Thoracic aorta (tissue), 2 donors: ENCODE results near the gene GSDME. TPM values are rescaled to one million over a fixed set of nuclear protein-coding genes. Genes with fewer than 3 reads are reported as not detected.

Experiments
- ATAC-seq: fragments of 150-250 bp; one replicate; pipeline ENCODE4 v1.8.0; 2017; ENCODE audit warnings: low read depth; ENCODE audit not compliant: insufficient number of reproducible peaks, low FRiP score
- DNase-seq: peaks from one replicate; pipeline ENCODE4 v3.0.0-alpha.2; 2020; ENCODE audit warnings: low spot score
- H3K27ac ChIP-seq, 2 donors: fragments of 200-600 bp; sonication (generic); 1 replicate in 1 of 2; 2 replicates in 1 of 2; pipeline ENCODE4 v1.5.1; 2016; ENCODE audit warnings: mild to moderate bottlenecking in 2 of 2, moderate library complexity in 2 of 2
- H3K27me3 ChIP-seq: fragments of 200-600 bp; sonication (generic); replicated peaks from 2 replicates; pipeline ENCODE4 v1.6.0; 2016; ENCODE audit warnings: mild to moderate bottlenecking; ENCODE audit not compliant: insufficient read depth
- H3K36me3 ChIP-seq: fragments of 200-600 bp; sonication (generic); one replicate; pipeline ENCODE4 v1.5.1; 2016
- H3K4me1 ChIP-seq, 2 donors: fragments of 200-600 bp; sonication (generic); 1 replicate in 1 of 2; 2 replicates in 1 of 2; pipeline versions ENCODE4 v1.5.1 to v1.6.0; 2016; ENCODE audit warnings: low read depth in 2 of 2, mild to moderate bottlenecking in 1 of 2; ENCODE audit not compliant: control insufficient read depth in 1 of 2
- H3K4me3 ChIP-seq: fragments of 200-600 bp; sonication (generic); 2 replicates; pipeline ENCODE4 v1.5.1; 2016; ENCODE audit warnings: mild to moderate bottlenecking
- H3K9me3 ChIP-seq: fragments of 200-600 bp; sonication (generic); 2 replicates; pipeline ENCODE4 v1.5.1; 2016
- total RNA-seq, 2 donors: library from RNA; depleted of rRNA; stranded (reverse); fragments of >200 nt; gene quantifications; one replicate each; pipeline versions ENCODE4 v1.1.0 to v1.2.3, GENCODE V29; 2016
- TF ChIP-seq, protein P1 (sequence below): fragments of 200-600 bp; sonication (generic); IDR thresholded peaks from one replicate; pipeline ENCODE4 v1.5.1; 2019; ENCODE audit warnings: antibody characterized with exemption

Gene GSDME
- total RNA-seq, 2 donors from 2014 or later: 7.3 to 21.7 TPM

DNA sequence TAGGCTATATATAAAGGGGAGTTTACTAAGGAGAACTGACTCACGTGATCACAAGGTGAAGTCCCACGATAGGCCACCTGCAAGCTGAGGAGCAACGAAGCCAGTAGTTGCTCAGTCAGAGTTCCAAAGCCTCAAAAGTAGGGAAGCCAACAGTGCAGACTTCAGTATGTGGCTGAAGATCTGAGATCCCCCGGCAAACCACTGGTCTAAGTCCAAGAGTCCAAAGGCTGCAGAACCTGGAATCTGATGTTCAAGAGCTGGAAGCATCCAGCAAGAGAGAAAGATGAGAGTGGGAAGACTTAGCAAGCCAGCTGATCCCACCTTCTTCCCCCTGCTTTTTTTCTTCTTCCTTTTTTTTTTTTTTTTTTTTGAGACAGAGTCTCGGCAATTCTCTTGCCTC lies 27.0 kb upstream of the GSDME start:
- TF ChIP-seq, protein P1, sequence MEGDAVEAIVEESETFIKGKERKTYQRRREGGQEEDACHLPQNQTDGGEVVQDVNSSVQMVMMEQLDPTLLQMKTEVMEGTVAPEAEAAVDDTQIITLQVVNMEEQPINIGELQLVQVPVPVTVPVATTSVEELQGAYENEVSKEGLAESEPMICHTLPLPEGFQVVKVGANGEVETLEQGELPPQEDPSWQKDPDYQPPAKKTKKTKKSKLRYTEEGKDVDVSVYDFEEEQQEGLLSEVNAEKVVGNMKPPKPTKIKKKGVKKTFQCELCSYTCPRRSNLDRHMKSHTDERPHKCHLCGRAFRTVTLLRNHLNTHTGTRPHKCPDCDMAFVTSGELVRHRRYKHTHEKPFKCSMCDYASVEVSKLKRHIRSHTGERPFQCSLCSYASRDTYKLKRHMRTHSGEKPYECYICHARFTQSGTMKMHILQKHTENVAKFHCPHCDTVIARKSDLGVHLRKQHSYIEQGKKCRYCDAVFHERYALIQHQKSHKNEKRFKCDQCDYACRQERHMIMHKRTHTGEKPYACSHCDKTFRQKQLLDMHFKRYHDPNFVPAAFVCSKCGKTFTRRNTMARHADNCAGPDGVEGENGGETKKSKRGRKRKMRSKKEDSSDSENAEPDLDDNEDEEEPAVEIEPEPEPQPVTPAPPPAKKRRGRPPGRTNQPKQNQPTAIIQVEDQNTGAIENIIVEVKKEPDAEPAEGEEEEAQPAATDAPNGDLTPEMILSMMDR: no peak
- no peaks in the 10 kb centered on the region for H3K36me3 ChIP-seq

DNA sequence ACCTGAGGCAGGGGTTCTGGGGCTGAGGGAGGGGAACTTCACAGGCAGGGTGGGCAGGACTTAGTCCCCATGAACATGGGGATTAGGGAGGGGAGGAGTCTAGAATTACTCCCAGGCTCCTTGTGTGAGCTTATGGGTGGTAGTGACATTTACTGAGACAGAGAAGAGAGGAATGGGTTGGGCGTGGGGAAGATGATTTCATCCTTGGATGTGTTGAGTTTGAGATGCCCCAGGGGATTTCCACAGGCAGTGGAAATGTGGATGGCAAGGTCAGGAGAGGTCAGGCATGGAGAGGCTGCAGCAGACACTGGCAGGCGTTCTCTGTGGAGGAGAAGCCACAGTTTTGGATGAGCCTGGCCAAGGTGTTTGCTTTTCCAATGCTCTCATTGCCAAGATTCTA lies 26.4 kb upstream of the GSDME start:
- Histone ChIP-seq H3K36me3 (no peaks in the 10 kb centered on the region), H3K4me1 (no peaks in the 10 kb centered on the region), H3K27me3 (no peaks in the 10 kb centered on the region), H3K27ac (no peak overlapping the region), H3K9me3 (no peaks in the 10 kb centered on the region), H3K4me3 (no peak overlapping the region)
- TF ChIP-seq, protein P1: no peak
- no peak for ATAC-seq
- DNase-seq: no peak

More for the DNA sequence above, 27.0 kb upstream of the GSDME start:
- Histone ChIP-seq H3K4me1 (no peaks in the 10 kb centered on the region), H3K27me3 (no peaks in the 10 kb centered on the region), H3K9me3 (no peaks in the 10 kb centered on the region), H3K27ac (no peak overlapping the region), H3K4me3 (no peak overlapping the region)
- ATAC-seq (no peak), DNase-seq (no peak)

DNA sequence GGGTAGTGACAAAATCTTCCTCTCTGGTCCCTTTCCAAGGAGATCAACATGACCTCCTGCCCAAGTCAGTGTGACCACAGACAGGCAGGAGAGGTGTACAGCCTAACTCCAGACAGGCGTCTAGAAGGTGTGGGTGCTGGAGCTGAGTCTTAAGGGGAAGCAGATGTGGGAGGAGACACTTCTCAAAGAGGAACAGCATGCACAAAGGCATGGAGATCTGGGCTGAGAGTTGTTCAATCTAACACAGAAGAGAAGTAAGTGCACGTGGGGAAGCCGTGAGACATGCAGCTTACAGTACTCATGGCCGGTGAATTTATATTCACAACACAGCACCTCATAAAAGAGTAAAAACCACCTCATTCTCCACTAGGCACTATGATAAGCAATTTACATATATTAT lies 23.8 kb upstream of the GSDME start:
- Histone ChIP-seq H3K36me3 (no peaks in the 10 kb centered on the region), H3K27ac (no peak overlapping the region), H3K9me3 (no peaks in the 10 kb centered on the region), H3K4me1 (no peaks in the 10 kb centered on the region), H3K4me3 (no peak overlapping the region), H3K27me3 (no peaks in the 10 kb centered on the region)
- no peak for DNase-seq
- TF ChIP-seq, protein P1: no peak
- ATAC-seq: no peak

DNA sequence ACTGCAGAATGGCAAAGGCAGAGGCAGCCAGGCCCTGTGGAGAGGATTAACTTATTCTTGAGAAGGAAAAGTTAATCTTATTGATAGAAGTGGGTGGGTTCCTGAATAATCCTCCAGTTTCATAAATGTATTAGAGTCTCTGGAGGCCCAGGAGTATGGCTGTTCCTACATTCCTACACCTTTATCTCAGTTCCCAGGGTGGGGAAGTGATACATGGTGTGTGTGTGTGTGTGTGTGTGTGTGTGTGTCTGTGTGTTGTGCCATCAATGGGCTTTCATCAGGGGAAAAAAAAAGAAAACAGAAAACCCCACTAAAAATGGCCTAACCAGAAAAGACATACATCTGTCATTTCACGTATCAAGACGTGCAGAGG lies 22.0 kb upstream of the GSDME start:
- Histone ChIP-seq H3K4me3 (no peak overlapping the region), H3K36me3 (no peaks in the 10 kb centered on the region), H3K27me3 (no peaks in the 10 kb centered on the region), H3K27ac (no peak overlapping the region), H3K9me3 (no peaks in the 10 kb centered on the region), H3K4me1 (no peaks in the 10 kb centered on the region)
- DNase-seq (no peak), ATAC-seq (no peak)
- TF ChIP-seq, protein P1: no peak

DNA sequence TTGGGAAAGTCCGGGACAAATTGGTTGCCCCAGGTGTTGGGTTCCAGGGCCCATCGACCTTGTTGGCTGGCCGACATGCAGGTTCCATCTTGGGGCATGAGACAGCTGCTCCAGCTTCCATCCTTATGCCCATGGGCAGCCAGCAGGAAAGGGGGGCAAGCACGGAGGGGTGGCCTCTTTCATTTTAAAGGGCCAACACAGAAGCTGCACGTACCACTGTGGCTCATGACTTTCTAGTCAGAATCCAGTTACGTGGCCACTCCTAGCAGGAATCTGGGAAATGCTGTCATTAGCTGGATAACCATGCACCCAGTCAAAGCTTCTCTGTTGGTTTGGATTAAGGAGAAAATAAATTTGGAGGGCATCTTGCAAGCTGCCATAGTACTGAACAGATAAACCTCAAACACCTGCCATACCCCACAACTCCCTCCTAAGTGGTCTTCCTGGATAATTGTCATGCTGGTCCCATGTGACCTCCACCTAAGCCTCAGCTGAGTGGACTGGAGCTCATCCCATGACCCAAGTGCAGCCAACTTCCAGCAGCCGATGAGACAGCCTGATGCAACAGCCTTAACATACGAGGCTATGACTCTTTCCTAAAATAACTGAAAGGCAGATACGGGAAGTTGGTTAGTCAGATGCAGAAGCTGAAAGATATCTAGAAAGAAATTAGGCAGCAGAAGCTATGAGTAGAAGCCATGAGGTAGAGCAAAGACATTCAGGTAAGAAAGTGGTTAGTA lies 21.4 kb upstream of the GSDME start:
- H3K9me3 ChIP-seq: no peaks in the 10 kb centered on the region
- H3K36me3 ChIP-seq: no peaks in the 10 kb centered on the region
- DNase-seq (no peak), ATAC-seq (no peak)
- H3K27ac ChIP-seq: no peak overlapping the region
- no peaks in the 10 kb centered on the region for H3K4me1 ChIP-seq
- no peaks in the 10 kb centered on the region for H3K27me3 ChIP-seq
- TF ChIP-seq, protein P1: no peak
- H3K4me3 ChIP-seq: no peak overlapping the region
